ENCODE measurements around the gene EFCAB6.

EFCAB6 gene

GRCh38 chr22:43504666-43505261 lies 307.3 kb downstream of the EFCAB6 start:
- no peak for DNase-seq (ENCODE audit: low read depth)

- no peak for DNase-seq (ENCODE audit: low read depth)
Measured at GRCh38 chr22:43504068-43504467, 308.0 kb downstream of the EFCAB6 start.

- DNase-seq (ENCODE audit: low read depth): no peak
Measured at GRCh38 chr22:43502306-43502874, 309.7 kb downstream of the EFCAB6 start.

- no peak for DNase-seq (ENCODE audit: low read depth)
Measured at GRCh38 chr22:43501878-43502277, 310.2 kb downstream of the EFCAB6 start.

DNA sequence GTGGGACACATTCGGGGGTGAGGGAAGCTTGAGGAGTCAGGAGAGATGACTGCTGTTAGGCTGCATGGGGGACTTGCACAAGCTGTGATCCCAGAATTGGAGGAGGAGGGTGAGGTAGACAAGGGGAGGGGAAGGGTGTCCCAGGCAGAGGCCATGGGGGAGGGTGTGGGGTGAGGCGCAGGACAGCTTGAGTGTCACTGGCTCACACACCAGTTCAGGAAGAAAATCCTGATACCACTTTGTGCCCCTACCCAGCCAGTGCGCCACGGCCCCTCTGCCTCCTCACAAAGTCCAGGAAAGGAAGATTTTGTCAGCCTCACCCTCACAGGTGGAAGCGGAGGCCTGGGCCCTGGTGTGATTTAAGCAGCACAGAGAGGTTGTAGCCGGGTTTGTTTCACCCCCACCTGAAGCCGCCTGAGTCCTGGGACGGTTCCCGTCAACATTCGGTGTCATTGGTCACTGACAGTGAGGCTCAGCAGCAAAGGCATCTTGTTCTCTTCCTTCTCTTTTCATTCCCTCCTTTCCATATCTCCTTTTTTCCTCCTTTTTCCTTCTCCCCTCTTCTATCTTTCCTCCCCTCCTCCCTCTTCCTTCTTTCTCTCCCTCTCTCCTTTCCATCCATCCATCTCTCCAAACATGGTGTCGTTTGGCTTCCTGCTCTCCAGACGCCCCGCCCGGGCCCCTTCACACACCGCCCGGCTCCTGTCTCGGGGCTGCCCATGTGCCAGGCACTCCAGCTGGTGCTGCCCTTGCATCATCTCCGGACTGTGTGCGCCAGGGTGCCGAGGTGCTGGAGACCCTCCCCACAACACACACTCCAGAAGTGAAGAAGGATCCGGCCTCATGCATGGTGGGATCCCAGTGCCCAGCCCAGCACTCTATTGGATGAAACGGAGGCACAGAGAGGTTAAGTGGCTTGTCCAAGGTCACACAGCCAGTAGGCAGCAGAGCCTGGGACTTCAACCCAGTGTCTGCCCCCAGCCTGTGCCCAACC lies 311.0 kb downstream of the EFCAB6 start:
- no peak for DNase-seq (ENCODE audit: low read depth)

DNA sequence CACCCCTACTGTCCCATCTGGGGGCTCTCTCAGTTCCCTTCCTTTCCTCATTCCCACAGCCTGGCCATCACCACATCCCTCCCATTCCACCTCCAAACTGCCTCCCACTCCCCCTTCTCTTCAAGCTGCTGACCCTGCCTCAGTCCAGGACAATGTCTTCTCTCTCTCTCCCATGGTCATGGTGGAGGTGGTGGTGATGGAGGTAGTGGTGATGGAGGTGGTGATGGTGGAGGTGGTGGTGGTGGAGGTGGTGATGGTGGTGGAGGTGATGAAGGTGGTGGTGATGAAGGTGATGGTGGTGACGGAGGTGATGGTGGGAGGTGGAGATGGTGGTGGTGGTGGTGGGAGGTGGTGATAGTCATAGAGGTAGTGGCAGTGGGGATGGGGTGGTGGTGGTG lies 313.2 kb downstream of the EFCAB6 start:
- DNase-seq (ENCODE audit: low read depth): no peak

DNA sequence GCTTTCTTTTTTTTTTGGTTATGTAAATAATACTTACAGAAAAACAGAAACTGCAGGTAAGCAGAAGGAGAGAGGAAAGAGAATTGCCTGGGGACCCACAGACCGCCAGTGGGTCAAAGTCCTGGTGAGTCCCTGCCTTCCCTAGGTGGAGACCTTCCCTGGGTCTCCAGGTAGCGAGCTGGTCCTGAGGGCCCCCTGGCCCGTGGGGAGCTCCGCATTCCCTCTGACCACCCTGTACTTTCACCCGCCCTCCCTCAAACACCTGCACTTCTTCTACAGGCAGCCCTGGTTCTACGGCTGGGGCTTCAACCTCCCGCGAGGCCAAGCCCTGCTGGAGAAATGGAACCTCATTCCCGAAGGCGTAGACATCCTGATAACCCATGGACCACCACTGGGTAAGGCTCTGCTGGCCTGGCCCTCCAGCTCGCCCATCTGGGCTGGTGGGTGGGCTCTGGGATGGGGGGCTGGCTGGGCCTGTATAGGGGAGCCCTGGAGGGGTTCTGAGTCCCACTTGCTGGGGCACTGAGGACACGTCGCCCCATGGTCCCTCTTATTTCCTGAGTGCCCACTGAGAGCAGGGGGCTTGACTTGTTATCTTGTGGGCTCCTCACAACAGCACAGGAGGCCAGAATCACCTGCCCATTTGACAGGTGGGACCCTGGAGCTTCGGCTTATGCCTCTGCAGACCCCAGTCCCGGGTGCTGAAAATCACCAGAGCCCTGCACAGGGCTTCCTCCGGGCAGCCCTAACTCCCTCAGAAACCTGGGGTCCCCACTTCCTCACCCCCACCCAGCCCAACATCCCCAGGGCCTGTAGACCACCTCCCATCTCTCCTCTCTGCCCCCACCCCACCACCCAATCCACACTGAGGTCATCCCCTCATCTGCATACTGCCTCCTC lies 313.9 kb downstream of the EFCAB6 start:
- no peak for DNase-seq (ENCODE audit: low read depth)

DNA sequence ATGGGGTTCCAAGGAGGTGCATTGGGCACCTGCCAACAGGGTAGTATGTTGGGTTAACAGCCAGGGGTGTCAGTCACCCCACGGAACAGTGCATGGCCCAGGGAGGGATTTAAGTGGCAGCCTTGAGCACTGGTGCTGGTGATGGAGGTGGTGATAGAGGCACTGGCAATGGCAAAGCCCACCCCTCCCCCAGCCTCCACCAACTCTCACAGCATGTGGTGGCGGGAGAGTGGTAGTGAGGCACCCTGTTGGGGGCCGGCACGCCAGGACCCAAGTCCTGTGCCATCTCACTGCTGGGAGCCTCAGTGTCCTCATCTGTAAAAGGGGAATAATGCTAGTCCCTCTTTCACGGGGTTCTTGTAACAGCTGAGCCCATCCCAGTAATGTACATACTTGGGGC lies 318.8 kb downstream of the EFCAB6 start:
- no peak for DNase-seq (ENCODE audit: low read depth)

- DNase-seq (ENCODE audit: low read depth): no peak
Measured at GRCh38 chr22:43491737-43492136, 320.4 kb downstream of the EFCAB6 start.

DNA sequence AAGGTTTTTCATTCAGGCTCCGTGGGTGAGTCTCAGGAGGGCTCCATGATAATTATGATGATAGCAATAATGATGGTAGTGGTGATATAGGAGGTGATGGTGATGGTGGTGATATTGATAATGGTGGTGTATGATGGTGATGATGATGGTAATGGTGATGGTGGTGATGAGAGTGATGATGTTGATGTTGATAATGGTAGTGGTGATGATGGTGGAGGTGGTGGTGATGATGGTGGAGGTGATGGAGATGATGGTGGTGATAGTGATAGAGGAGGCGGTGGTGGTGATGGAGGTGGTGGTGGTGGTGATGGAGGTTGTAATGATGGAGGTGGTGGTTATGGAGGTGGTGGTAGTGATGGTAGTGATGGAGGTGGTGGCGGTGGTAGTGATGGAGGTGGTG lies 320.9 kb downstream of the EFCAB6 start:
- no peak for DNase-seq (ENCODE audit: low read depth)

DNA sequence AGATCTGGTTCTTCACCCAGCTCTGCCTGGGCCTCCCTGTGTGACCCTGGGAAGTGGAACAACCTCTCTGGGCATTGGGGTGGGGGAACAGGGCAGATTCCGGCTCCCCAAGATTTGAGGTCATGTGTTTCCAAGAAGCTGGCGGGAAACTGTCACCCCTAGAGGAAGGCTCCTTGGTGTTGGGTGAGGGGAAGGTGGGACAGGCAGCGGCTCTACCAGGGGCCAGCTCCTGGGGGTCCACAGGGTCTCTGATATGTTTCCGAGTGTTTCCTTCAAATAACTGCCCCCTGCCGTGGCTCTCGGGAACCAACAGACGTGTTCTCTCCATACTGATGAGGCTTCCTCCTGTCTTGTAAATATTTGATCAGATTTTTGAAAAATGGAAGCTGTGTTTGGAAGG lies 321.8 kb downstream of the EFCAB6 start:
- DNase-seq (ENCODE audit: low read depth): no peak

- DNase-seq (ENCODE audit: low read depth): no peak
Measured at GRCh38 chr22:43488937-43489336, 323.2 kb downstream of the EFCAB6 start.

DNA sequence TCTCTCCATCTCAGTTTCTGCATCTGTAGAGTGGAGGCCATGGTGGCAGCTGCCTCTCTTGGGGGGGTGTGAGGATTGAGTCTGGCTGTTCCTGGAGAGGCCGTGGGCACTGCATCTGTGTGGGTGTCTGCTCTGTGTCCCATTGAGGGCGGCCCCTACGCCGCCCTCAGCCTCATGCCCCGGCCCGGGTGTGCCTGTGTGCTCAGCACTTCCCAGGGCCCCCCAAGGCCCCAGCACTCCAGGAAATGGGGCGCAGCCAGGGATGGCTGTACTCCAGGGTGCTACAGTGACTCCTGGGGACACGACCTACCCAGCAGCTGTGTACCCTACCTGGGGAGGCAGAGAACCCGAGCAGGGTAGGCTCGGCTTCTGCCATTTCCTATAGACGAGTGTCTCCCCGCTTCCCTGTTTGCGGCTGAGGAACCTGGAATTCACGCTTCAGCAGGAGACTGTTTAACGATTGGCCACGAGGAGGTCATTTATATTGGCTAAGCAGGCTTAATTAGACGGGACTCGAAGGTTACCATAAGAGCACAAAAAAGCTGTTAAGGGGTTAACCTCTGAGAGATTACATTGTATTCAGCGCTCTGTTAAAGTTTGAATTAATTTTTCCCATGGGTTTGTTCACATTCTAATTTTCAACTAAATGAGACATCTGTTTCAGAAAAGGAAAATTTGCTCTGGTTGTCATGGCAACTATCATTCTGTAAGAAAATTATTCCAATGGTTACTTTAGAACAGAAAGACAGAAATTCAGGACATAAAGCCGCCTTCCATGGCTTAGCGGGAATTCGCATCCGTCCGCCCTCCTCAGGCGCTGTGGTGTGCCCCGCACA lies 323.9 kb downstream of the EFCAB6 start:
- no peak for DNase-seq (ENCODE audit: low read depth)

DNA sequence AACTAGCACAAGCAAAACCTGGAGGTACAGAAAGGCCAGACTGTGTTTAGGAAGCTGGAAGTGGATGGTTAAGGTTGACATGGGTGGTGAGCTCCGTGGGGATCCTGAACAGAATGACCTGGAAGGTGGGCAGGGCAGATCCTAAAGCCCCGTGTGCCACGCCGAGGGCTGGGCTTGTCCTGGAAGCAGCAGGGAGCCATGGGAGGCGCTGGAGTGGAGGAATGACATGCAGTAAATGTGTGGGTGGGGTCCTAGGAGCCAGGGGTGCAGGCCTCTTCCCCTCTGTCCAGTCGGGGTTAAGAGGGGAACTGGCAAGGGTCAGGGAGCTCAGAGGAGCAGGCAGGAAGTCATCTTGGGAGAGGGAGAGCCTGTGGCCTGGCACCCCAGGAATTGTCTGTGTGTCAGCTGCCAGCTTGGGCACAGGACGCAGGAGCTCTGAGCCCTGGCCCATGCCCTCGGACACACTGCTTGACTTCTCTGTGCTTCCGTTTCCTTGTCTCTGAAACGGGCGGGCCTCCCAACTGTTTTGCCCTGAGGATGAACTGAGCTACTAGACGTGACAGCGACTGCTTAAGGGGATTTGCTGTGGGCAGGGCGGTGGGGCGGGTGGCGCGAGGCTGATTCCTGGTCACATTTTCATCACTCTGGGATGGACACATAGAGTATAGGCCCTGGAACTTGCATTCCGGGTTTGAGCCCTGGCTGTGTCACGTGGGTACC lies 324.6 kb downstream of the EFCAB6 start:
- no peak for DNase-seq (ENCODE audit: low read depth)

DNA sequence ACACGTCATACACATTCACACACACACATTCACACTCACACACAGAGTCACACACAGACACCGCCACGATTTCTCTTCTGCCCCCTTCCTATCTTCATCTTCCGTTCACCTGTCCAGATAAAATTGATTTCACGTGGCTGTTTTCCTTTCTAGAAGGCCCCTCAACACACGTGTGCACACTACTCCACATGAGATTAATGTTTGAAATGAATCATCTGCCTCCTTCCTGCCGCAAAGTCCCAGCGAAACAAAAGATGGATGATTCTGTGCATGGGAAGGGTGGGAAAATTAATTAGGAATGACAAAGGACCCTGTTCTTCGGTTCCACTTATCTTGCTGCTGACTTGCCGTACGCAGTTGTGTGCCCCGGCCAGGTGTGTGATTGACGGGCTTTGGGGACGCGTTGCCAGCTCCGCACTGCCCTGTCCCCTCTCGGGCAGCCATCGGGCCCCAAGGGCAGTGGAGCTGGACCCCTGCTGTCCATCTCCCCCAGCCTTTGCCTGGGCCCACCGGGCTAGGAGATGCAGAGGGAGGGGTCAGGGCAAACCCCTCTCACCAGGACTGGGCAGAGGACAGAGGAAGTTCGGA lies 326.5 kb downstream of the EFCAB6 start:
- no peak for DNase-seq (ENCODE audit: low read depth)

- no peak for DNase-seq (ENCODE audit: low read depth)
Measured at GRCh38 chr22:43484227-43484626, 327.9 kb downstream of the EFCAB6 start.

DNA sequence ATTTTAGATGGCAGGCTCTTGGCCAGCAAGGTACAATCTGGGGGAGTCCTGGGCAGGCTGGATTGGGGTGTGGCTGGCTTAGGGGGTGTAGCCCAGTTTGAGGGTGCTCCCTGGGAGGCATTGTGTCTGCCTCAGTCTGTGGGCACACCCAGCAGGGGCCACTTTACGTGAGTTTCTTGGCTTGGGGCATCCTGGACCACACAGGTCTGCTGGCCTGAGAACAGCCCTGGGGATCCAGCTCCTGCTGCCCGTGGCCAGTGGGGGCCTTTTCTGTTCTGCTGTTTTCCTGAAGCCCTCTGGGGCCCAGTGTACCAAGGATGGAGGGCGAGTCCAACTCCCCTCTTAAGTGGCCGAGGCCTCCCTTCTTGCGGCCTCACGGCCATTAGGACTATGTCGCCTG lies 328.4 kb downstream of the EFCAB6 start:
- no peak for DNase-seq (ENCODE audit: low read depth)

DNA sequence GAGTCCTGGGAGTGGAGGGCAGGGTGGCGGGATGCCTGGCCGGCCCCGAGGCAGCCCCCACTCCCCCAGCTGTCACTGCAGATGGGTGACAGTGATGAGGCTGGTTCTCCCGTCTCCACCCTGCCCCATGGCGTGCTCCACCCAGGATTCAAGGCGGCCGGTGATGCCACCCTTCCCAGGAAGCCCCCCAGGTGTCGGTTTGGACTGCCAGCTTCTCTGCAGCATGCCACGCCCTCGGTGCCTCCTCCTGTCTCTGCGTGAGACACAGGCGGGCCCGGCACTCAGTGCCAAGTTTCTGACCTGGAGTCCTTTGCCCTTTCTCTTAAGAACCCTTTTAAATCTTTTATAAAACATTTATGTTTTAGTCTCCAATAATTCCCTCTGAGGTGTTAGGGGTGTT lies 328.8 kb downstream of the EFCAB6 start:
- no peak for DNase-seq (ENCODE audit: low read depth)

- no peak for DNase-seq (ENCODE audit: low read depth)
Measured at GRCh38 chr22:43482318-43482625, 329.8 kb downstream of the EFCAB6 start.

- no peak for DNase-seq (ENCODE audit: low read depth)
Measured at GRCh38 chr22:43481568-43482317, 330.4 kb downstream of the EFCAB6 start.
